LNCaP clone FGC (cell line): Measurements from ENCODE around the gene ZNF879.

Experiments used
- DNase-seq: peaks from one replicate; pipeline ENCODE4 v3.0.0-alpha.2; 2011; ENCODE audit warnings: low read depth
- H3K4me3 ChIP-seq: 2 replicates; pipeline ENCODE4 v1.5.1; 2011; ENCODE audit warnings: mild to moderate bottlenecking, low read depth, low read length, control low read depth
- CTCF ChIP-seq: IDR thresholded peaks from 2 replicates; pipeline ENCODE4 v1.5.1; 2012; ENCODE audit warnings: mild to moderate bottlenecking; ENCODE audit not compliant: control insufficient read depth, insufficient read depth; ENCODE audit errors: extremely low read depth

ZNF879 gene

GRCh38 chr5:179006564-179006963 lies 17.0 kb upstream of the ZNF879 start:
- H3K4me3 ChIP-seq = no peak overlapping the region
- DNase-seq = no peak
- TF ChIP-seq CTCF = no peak

GRCh38 chr5:179008667-179009066 lies 14.9 kb upstream of the ZNF879 start:
- no peak overlapping the region for H3K4me3 ChIP-seq
- no peak for DNase-seq
- no peak for TF ChIP-seq CTCF

- no peak for TF ChIP-seq CTCF
- no peak overlapping the region for H3K4me3 ChIP-seq
Observed at GRCh38 chr5:179033004-179033580, 9.5 kb downstream of the ZNF879 start.

GRCh38 chr5:179044765-179045164 lies 21.2 kb downstream of the ZNF879 start:
- TF ChIP-seq CTCF = no peak
- H3K4me3 ChIP-seq = no peak overlapping the region
- no peak for DNase-seq

More at GRCh38 chr5:179033004-179033580, 9.5 kb downstream of the ZNF879 start:
- no peak for DNase-seq

GRCh38 chr5:179051784-179052183 lies 28.2 kb downstream of the ZNF879 start:
- peak; percentile 51 for DNase-seq
- TF ChIP-seq CTCF = no peak
- H3K4me3 ChIP-seq = no peak overlapping the region

GRCh38 chr5:179054036-179054785 lies 30.6 kb downstream of the ZNF879 start:
- no peak for DNase-seq
- TF ChIP-seq CTCF = no peak
- no peak overlapping the region for H3K4me3 ChIP-seq
